HG03175 (cell line): ENCODE data around the gene NAV1.
"Not testable (repeated sequence)": the region's sequence is repeated elsewhere in the genome, so short reads cannot be mapped to it uniquely, and the experiment has no call there.

Source experiments
- ATAC-seq: cut with Tn5 transposase; IDR thresholded peaks from one replicate; pipeline ENCODE4 v1.9.1; 2021; ENCODE audit warnings: mild to moderate bottlenecking, moderate library complexity; ENCODE audit not compliant: unreplicated experiment

NAV1 gene

DNA sequence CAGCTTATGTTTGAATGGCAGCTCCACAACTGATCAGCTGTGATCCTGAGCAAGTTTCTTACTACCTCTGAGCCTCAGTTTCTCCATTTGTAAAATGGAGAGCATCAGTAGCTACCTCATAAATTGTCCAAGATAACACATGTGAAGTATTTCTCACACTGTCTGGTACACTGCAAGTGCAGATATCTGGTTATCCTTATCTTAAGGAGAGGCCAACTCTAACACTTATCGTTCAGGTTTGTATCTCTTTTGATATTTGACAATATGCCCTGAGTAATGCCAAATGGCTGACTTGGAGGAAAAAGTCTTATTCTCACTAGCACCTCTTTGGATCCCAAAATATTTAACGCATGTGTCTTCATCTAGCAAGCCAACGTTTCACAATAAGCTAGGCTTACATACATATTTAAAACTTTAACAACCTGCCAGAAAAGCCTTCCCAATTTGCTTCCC is 34.7 kb upstream of the NAV1 start:
- no peak for ATAC-seq

DNA sequence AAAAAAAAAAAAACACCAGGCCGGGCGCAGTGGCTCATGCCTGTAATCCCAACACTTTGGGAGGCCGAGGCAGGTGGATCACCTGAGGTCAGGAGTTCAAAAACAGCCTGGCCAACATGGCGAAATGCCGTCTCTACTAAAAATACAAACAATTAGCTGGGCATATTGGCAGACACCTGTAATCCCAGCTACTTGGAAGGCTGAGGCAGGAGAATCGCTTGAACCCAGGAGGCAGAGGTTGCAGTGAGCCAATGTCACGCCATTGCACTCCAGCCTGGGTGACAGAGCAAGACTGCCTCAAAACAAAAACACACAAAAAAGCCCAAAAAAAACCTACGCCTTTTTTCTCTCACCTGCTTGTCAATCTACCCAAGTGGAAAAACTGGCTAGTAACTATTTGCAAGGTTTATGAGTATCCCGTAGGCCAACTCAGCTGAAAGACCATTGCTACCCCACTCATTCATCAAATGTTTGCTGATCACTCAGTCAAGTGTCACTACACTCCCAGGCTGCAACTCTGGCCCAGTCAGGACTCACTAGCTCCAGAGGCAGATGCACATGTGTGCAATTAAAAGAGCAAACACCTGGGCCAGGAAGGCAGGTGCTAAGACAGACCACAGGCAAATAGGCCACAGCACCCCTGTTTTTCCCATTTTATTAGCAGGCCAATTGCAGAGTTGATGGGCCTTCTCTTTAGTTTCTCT is 34.0 kb upstream of the NAV1 start:
- ATAC-seq, result no peak

DNA sequence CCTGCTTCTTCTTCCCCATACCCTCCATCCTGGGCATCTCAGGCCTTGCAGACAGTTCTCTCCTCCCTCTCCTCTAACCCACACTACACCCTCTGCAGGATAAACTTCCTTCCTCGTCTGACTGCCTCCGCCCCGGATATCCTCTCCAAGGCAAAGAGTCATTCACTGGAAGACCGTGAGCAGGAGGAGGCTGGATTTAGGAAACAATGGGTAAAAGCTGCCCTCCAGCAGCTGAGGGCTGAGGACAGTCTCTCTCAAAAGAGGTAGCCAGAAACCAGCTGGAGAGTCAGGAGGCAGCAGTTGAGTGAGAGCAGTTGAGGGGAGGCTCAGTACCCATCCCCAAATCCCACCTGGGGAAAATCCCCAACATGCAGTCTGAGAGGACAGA is 33.4 kb upstream of the NAV1 start:
- no peak for ATAC-seq

DNA sequence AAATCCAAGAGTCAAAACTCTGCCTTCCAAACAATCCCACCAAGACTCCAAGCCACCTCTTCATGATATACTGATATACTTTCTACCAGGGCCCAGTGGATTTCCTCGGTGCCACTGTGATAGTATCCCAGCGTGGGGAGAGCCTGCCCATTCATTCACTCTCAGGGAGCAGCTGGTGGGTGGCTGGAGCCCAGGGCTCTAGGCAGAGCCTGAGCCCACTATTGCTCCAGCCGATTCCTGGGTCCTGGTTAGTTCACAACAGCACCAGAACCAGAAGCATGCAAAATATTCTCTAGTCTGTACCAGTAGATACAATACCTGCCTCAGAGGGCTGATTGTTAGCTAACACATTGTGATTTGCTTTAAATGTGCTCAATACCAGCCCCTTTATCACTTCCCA is 32.8 kb upstream of the NAV1 start:
- no peak for ATAC-seq

DNA sequence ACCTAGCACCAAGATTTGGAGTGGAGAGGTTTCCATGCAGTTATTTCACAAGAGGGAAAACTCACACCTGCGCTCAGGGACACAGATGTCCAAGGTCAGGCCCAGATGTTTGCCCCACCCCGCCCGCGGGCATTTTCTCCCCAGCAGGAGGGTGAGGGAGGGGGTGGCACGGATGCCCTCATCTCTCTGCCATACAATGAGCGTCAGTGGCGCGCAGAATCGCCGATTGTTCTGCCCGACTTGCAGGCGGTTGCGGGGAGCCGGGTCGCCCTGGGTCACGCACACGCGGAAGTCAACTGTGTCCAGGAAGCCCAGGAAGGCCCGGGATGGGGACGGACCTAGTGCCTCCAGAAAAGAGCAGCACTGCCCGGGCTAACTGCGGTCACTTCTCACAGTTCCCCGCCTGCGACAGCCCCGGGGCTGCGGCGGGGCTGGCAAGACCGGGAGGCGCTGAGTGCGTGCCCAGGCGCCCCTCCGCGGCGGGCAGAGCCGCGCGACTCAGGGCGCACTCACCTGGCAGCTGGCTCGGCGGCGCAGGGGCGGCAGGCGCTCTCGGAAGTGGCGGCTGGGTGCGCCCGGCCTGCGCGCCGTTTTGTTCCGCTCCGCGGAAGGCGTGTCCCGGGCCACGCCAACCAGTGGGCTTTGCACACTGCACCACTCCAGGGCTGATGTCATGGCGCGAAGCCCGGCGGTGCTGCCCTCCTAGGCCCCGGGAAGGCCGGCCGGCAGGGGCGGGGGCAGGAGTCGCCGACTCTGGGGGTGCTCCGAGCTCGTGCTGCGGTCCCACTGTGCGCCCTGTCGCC is 32.2 kb upstream of the NAV1 start, which contains the start of gene CSRP1:
Gene CSRP1, minus strand, starts transcription at position 567 of the 803 bp plus-strand sequence. CDS start 10,820 bp downstream, outside the sequence.
- ATAC-seq, result peak; percentile 90

DNA sequence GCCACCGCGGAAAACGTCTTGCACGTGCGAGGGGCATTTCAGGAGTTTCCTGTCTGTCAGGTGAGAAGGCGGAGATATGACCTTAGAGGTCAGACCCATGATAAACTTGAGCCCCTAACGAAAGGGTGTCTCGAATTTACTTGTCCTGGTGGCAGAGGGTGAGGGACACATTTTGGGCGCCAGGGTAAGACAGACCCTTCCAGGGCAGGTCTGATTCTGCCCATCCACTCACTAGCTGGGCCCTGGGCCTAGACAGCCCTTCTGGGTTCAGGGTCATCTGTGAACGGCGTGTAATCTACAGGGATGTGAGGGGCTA is 31.6 kb upstream of the NAV1 start:
- peak; percentile 10 for ATAC-seq

DNA sequence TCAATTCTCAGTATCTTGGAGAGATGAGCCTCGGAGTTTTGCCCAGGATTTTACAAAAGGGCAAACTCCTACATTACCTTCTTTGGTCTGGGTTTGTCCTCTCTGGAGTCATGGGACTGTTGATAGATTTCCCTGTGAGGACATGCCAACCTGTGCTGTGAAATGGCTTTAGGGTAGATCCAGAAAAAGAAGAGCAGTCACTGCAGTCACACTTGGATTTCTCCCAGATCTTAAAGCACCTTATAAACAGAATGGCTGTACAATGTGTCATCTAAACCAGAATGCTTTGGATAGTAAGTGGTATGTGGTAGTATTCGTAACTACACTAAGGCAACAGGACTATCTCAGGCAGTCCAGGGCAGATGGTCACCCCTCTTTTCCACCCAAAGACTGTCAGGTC is 30.1 kb upstream of the NAV1 start:
- no peak for ATAC-seq

DNA sequence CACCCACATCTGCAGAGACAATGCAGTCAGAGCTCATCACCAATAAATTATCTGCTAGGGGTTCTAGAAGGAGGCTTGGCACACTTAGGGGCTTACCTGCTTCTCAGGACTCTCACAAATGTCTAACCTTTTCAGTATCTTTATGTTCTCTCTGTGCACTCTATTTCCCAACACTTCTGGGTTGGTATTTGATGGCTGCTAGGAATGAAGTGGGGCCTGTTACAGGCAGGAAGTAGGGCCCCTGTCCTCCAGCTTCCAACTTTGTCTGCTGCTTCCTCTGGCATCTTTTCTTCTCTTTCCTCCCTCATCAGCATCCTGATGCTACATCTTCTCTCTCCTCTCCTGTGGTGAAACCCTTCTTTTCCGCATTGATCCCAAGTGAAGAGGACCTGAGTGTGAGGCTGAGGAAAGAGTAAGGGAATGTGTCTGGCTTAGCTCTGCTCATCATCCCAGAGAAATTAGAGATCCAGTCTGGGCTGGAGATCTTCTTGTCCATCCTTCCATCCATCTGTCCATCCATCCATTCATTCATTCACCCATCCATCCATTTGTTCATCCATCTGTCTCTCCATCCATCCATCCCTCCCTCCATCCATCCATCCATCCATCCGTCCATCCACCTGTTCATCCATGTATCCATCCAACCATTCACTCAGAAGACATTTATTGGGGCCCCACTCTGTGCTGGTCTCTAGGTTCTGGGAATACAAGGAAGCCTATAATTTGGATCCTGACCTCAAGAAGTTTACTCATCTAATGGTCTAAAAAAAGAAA is 29.1 kb upstream of the NAV1 start:
- ATAC-seq, result no peak

DNA sequence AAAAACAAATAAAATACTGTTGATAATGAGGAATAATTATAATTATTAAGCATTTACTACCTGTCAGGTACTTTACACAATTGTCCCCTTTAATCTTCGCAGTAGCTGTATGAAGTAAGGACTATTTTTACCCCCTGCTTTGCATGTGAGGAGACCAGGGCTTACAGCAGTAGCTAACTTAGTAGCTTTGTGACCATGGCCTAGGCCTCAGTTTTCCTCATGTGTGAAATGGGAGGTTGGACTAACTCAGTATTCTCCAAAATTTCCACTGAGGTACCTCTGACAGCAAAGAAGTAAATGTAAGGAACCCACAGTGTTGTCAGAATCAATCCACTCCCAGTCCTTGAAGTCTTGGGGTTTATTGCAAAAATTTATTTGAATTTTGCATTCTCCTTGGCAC is 28.2 kb upstream of the NAV1 start:
- ATAC-seq, result no peak

DNA sequence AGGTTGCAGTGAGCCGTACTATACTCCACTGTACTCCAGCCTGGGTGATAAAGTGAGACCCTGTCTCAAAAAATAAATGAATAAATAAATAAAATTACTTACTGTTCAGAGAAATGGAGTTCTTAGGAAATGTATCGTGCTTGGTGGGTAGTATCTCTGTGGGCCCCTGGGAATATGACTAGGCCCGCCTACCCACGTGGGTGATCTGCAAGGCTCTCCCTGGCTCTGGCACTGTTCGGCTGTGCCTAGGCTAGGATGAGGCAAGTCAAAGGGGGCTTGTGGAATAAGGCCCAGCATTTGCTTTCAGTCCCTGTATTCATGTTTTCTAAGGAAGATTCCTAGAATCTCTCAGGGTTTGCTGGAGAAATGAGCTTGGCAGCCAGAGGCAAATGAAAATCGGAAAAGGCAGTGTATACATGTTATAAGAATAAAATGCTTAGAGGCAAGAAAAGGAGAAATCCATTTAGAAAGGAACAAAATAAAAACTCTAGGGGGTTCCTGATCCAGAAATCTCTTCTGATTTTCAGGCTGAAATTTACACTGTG is 27.5 kb upstream of the NAV1 start:
- ATAC-seq, result no peak

DNA sequence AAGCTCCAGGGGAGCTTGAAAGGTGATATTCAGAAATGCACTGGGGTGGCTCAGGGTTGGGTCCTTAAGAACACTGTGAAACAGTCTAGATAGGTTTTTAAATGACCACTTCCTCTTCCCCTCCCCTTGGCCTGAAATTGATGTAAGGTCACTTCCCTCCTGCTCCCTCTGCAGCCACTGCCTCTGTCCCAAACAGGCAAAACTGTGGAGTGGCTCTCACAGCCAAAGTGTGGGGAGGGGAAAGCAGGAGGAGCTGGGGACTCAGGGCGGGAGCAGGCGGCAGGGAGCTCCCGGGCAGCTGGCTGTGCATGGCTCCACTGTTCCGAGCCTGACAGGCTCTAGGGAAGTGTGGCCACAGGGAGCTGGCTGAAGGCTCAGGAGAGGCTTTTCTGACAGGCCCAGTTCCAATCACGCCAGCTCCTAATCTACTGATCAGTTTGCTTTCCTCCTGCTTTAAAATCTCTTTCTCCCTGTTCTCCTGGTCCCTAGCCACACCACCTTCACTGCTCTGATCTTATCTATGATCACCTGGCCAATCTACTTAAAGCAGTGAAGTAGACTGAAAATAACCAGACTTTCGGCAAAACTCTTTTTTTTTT is 26.9 kb upstream of the NAV1 start:
- ATAC-seq, result peak; percentile 36

DNA sequence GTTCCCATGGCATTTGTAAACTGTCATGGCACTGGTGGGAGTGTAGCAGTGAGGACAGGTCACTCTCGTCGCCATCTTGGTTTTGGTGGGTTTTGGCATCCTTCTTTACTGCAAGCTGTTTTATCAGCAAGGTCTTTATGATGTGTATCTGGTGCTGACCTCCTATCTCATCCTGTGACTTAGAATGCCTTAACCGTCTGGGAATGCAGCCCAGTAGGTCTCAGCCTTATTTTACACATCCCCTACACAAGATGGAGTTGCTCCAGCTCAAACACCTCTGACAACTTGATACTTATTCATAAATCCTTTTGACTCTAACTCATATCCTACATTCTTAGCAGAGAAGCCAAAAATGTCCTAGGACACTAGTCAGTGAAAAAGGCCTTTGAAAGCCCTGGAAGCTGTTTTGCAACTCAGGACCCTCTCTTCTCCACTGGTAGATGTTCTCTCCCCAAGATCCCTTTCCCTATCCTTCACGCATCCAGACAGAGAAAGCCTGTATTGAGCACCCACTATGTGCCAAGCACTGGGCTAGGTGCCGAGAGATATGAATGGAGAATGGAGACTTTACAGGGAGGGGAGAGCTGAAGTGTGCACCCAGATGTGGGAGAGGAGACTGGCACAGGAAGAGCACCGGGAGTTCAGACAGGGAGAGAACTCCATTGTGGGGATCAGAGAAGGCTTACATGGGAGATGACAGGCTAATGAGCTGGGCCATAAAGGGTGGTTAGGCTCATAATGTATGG is 25.3 kb upstream of the NAV1 start:
- no peak for ATAC-seq

DNA sequence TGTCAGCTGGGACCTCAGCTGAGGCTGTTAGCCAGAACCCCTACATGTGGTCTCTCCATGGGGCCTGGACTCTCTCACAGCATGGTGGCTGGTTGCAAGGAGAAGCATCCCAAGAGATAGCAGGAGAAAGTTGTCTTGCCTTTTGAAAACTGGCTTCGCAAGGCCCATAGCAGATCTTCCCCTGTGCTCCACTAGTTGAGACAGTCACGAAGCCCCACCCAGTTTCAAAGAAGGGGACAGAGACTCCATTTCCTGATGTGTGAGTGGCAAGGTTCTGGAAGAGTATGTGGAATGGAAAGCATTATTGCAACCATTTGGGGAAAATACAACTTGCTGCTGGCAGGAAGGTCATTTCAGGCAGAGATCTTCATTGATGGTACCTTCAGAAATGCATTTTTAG is 24.5 kb upstream of the NAV1 start:
- no peak for ATAC-seq

DNA sequence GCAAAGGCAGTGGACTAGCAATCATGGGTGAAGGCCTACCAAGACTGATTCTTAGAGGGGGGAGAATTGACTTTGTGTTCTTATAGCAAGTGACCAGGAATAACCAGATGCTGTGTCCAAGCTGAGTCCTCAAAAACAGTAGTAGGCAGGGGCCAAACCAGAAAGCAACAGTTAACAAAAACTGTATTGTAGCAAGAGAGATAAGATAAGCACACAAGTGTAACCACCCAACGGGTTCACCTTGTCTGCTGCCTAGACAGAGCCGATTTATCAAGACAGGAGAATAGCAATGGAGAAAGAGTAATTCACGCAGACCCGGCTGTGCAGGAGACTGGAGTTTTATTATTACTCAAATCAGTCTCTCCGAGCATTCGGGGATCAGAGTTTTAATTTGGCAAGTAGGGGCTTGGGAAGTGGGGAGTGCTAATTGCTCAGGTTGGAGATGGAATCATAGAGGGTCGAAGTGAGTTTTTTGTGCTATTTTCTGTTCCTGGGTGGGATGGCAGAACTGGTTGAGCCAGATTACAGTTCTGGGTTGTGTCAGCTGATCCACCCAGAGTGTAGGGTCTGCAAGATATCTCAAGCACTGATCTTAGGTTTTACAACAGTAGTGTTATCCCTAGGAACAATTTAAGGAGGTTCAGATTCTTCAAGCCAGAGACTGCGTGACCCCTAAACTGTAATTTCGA is 23.7 kb upstream of the NAV1 start:
- no peak for ATAC-seq

DNA sequence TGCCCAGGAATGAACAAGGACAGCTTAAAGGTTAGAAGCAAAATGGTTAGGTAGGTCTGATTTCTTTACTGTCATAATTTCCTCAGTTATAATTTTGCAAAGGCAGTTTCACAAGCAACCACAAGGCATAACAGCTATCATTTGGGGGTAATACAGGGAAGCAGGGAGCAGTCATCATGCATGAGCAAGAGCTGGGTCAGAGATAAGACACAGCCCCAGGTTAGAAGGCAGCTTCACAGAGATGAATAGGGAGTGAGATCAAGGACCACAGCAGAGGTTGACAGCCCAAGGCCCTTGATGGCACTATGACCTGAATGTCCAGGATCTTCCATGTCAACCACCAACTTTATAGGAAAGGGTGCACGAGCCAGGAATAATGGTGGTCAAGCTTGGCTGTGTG is 23.0 kb upstream of the NAV1 start:
- no peak for ATAC-seq

DNA sequence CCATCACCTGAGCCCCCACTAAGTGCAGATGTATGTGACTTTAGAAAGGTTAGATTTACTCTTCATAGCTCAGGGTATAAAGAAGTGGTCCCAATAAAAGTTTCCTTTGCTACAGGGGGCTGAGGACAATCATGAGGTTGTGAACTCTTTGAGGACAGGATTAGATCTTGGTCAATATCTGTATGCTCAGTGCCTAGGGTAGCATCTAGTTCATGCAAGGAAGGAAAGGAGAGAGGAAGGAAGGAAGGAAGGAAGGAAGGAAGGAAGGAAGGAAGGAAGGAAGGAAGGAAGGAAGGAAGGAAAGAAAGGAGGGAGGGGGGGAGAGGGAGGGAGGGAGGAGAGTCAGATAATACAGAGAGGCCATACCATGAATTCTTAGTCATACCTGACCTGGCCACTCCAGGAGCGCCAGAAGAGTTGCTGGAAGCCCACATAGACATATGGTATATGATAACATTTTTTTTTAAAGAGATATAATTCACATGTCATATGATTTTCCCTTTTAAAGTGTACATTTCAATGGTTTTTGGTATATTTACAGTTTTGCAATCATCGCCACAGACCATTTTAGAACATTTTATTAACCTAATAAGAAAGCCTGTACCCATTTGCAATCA is 22.3 kb upstream of the NAV1 start:
- no peak for ATAC-seq

DNA sequence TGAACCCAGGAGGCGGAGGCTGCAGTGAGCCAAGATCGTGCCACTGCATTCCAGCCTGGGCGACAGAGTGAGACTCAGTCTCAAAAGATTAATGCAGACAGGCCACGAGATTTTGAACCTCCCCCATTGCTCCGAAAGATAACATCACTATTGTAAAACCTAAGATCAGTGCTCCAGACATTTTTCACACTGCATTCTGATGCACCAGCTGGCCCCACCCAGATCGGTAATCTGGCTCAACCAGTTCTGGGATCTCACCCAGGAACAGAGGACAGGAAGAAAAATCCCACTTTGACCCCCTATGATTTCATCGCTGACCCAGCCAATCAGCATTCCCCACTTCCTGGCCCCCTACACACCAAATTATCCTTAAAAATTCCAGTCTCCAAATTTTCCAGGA is 21.3 kb upstream of the NAV1 start:
- ATAC-seq, result no peak

DNA sequence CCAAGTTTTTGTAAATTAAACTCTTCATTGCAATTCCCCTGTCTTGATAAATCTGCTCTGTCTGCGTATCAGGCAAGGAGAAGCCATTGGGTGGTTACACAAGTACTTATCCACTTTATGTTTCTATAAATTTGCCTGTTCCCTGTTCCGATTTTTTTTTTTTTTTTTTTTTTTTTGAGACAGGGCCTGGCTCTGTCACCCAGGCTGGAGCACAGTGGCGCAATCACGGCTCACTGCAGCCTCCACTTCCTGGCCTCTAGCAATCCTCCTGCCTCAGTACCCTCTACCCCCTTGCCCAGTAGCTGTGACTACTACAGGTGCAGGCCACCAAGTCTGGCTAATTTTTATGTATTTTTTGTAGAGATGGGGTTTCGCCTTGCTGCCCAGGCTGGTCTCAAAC is 20.9 kb upstream of the NAV1 start:
- no peak for ATAC-seq

DNA sequence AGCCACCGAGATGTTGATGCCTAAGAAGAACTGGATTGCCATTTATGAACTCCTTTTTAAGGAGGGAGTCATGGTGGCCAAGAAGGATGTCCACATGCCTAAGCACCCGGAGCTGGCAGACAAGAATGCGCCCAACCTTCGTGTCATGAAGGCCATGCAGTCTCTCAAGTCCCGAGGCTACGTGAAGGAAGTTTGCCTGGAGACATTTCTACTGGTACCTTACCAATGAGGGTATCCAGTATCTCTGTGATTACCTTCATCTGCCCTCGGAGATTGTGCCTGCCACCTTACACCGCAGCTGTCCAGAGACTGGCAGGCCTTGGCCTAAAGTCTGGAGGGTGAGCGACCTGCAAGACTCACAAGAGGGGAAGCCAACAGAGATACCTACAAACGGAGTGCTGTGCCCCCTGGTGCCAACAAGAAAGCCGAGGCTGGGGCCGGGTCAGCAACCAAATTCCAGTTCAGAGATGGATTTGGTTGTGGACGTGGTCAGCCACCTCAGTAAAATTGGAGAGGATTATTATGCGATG is 18.8 kb upstream of the NAV1 start:
- not testable (repeated sequence) for ATAC-seq
